Measurements from ENCODE around the gene GBF1. TPM values are rescaled to one million over a fixed set of nuclear protein-coding genes. Genes with fewer than 3 reads are reported as not detected.

The GBF1 gene
- total RNA-seq, 2 donors from 2014 or later, result 42.8 to 44.6 TPM

Other genes starting within 250 kb of the GBF1 start
- 10 to 100 TPM; 25.6 to 27.2 TPM for gene ARMH3, start 189.4 kb upstream of the GBF1 start, total RNA-seq
- gene HPS6, start 180.2 kb upstream of the GBF1 start, total RNA-seq, result 10 to 100 TPM; 12.4 to 15.8 TPM
- gene LDB1, start 125.2 kb upstream of the GBF1 start, total RNA-seq, result 100 to 1,000 TPM; 104 to 112 TPM
- gene PPRC1, start 112.5 kb upstream of the GBF1 start, total RNA-seq, result 10 to 100 TPM; 38.3 to 41.0 TPM
- 10 to 100 TPM; 46.1 to 48.0 TPM for gene NOLC1, start 93.1 kb upstream of the GBF1 start, total RNA-seq
- not detected for gene ELOVL3, start 19.2 kb upstream of the GBF1 start, total RNA-seq
- not detected for gene PITX3, start 4.0 kb upstream of the GBF1 start, total RNA-seq
- 100 to 1,000 TPM; 364 to 390 TPM for gene NFKB2, start 150.2 kb downstream of the GBF1 start, total RNA-seq
- 1 to 10 TPM; 2.9 to 5.1 TPM for gene PSD, start 173.3 kb downstream of the GBF1 start, total RNA-seq
- 10 to 100 TPM in 1 of 2 donors, 1 to 10 TPM in 1; 9.9 to 14.2 TPM for gene FBXL15, start 175.3 kb downstream of the GBF1 start, total RNA-seq
- 10 to 100 TPM; 27.4 to 30.7 TPM for gene CUEDC2, start 187.0 kb downstream of the GBF1 start, total RNA-seq
- under 1 TPM in 1 of 2 donors, not detected in 1; 0.50 TPM for gene C10orf95, start 206.0 kb downstream of the GBF1 start, total RNA-seq

Measured in T-helper 17 cell (primary cell).